PC-3 (cell line): ENCODE measurements around the gene UBQLN4.

ENCODE experiments used
- CTCF ChIP-seq: fragments of 300-600 bp; sonication (generic); conservative IDR thresholded peaks from 2 replicates; pipeline ENCODE4 v1.5.1; 2017; ENCODE audit warnings: antibody characterized with exemption, low read depth, mild to moderate bottlenecking, low read length
- EZH2 ChIP-seq: fragments of 300-600 bp; sonication (generic); IDR thresholded peaks from one replicate; pipeline ENCODE4 v1.6.1; 2017; ENCODE audit warnings: antibody characterized with exemption, mild to moderate bottlenecking, low read length; ENCODE audit not compliant: unreplicated experiment
- EZH2phosphoT487 ChIP-seq: fragments of 300-600 bp; sonication (generic); IDR thresholded peaks from 2 replicates; pipeline ENCODE4 v1.6.1; 2018; ENCODE audit warnings: mild to moderate bottlenecking, antibody characterized with exemption, low read length, borderline replicate concordance

GRCh38 chr1:156101880-156102279 lies 48.3 kb upstream of the UBQLN4 start:
- no peak for TF ChIP-seq CTCF
- no peak for TF ChIP-seq EZH2
- TF ChIP-seq EZH2phosphoT487, result no peak
